ENCODE measurements around the gene CNOT2.

DNA sequence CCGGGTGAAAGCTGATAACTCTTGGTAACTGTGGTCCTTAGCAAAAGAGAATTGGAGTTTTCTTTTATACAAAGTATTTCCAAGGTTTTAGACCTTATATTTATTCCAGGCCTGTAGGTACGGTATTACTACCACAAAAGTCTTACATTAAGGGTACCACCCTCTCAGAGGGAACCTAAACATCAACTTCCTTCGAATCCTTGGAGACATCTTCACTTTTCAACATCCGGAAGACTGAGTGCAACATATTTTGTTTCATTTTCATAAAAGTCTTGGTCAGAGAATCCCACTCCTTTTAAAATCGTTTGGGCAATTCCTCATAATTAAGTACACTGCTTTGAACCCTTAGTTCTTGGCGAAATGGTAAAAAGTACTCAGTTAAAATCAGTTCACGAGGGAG lies 1.2 kb downstream of the CNOT2 start:
- TF ChIP-seq, protein P1, sequence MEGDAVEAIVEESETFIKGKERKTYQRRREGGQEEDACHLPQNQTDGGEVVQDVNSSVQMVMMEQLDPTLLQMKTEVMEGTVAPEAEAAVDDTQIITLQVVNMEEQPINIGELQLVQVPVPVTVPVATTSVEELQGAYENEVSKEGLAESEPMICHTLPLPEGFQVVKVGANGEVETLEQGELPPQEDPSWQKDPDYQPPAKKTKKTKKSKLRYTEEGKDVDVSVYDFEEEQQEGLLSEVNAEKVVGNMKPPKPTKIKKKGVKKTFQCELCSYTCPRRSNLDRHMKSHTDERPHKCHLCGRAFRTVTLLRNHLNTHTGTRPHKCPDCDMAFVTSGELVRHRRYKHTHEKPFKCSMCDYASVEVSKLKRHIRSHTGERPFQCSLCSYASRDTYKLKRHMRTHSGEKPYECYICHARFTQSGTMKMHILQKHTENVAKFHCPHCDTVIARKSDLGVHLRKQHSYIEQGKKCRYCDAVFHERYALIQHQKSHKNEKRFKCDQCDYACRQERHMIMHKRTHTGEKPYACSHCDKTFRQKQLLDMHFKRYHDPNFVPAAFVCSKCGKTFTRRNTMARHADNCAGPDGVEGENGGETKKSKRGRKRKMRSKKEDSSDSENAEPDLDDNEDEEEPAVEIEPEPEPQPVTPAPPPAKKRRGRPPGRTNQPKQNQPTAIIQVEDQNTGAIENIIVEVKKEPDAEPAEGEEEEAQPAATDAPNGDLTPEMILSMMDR (conservative IDR thresholded peaks at IDR 0.05; ENCODE audit: low read depth, low read length) = no peak
- TF ChIP-seq EZH2phosphoT487 (IDR thresholded peaks at IDR 0.05; ENCODE audit: borderline replicate concordance, low read length) = no peak
